WTC11 (cell line): Measurements from ENCODE around the gene CTDSP2.
A peak's percentile ranks its signal among the peaks of the same experiment; 100 is the strongest.

Experiments used
- CBFB ChIP-seq: sonication (generic); formaldehyde crosslinking; IDR thresholded peaks from 2 replicates; pipeline ENCODE4 v1.8.1; 2022; ENCODE audit warnings: mild to moderate bottlenecking, low read depth, missing genetic modification reagents
- CREB1 ChIP-seq: sonication (generic); formaldehyde crosslinking; IDR thresholded peaks from 2 replicates; pipeline ENCODE4 v1.8.0; 2023; ENCODE audit warnings: mild to moderate bottlenecking, missing genetic modification reagents
- ESRRA ChIP-seq: sonication (generic); formaldehyde crosslinking; IDR thresholded peaks from 2 replicates; pipeline ENCODE4 v1.8.1; 2022; ENCODE audit warnings: mild to moderate bottlenecking, missing genetic modification reagents, borderline replicate concordance
- SMAD4 ChIP-seq: sonication (generic); formaldehyde crosslinking; IDR thresholded peaks from 2 replicates; pipeline ENCODE4 v1.8.0; 2022; ENCODE audit warnings: mild to moderate bottlenecking, missing genetic modification reagents
- TEAD4 ChIP-seq: sonication (generic); formaldehyde crosslinking; IDR thresholded peaks from 2 replicates; pipeline ENCODE4 v1.8.0; 2022; ENCODE audit warnings: mild to moderate bottlenecking, missing genetic modification reagents
- ZNF232 ChIP-seq: sonication (generic); formaldehyde crosslinking; IDR thresholded peaks from 2 replicates; pipeline ENCODE4 v1.8.0; 2022; ENCODE audit warnings: mild to moderate bottlenecking, missing genetic modification reagents
- TF ChIP-seq, protein P1 (sequence below): sonication (generic); formaldehyde crosslinking; IDR thresholded peaks from 2 replicates; pipeline ENCODE4 v1.8.1; 2023; ENCODE audit warnings: mild to moderate bottlenecking, missing genetic modification reagents, moderate library complexity
- TF ChIP-seq, protein P2 (sequence below): fragments of 200-600 bp; IDR thresholded peaks from 2 replicates; pipeline ENCODE4 v1.8.0; 2022; ENCODE audit warnings: antibody characterized with exemption
- TF ChIP-seq, protein P3 (sequence below): sonication (generic); formaldehyde crosslinking; IDR thresholded peaks from 2 replicates; pipeline ENCODE4 v1.8.1; 2023; ENCODE audit warnings: mild to moderate bottlenecking, missing genetic modification reagents
- TF ChIP-seq, protein P4 (sequence below): sonication (generic); formaldehyde crosslinking; IDR thresholded peaks from 2 replicates; pipeline ENCODE4 v1.8.1; 2022; ENCODE audit warnings: low read depth, missing genetic modification reagents, borderline replicate concordance

DNA sequence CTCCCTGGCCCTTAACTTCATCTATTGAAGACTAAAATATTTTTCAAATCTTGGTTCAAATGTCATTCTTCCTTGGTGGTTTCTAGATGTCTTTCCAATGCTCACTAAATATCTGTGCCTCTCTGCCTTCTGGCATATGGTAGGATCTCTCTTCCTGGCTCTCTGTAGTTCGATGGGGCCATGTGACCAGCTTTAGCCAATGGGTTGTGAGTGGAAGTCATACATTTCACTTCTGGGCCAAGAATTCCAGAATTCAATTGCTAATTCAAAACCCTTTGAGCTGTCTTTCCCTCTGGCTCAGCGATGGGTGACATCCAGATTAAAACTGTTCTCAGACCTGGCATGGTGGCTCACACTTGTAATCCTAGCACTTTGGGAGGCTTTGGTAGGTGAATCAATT lies 25.8 kb upstream of the CTDSP2 start:
- TF ChIP-seq, protein P1, sequence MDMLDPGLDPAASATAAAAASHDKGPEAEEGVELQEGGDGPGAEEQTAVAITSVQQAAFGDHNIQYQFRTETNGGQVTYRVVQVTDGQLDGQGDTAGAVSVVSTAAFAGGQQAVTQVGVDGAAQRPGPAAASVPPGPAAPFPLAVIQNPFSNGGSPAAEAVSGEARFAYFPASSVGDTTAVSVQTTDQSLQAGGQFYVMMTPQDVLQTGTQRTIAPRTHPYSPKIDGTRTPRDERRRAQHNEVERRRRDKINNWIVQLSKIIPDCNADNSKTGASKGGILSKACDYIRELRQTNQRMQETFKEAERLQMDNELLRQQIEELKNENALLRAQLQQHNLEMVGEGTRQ (CRISPR knock-in tag), result peak; percentile 85
- TF ChIP-seq SMAD4 (CRISPR knock-in tag), result no peak
- TF ChIP-seq, protein P2, sequence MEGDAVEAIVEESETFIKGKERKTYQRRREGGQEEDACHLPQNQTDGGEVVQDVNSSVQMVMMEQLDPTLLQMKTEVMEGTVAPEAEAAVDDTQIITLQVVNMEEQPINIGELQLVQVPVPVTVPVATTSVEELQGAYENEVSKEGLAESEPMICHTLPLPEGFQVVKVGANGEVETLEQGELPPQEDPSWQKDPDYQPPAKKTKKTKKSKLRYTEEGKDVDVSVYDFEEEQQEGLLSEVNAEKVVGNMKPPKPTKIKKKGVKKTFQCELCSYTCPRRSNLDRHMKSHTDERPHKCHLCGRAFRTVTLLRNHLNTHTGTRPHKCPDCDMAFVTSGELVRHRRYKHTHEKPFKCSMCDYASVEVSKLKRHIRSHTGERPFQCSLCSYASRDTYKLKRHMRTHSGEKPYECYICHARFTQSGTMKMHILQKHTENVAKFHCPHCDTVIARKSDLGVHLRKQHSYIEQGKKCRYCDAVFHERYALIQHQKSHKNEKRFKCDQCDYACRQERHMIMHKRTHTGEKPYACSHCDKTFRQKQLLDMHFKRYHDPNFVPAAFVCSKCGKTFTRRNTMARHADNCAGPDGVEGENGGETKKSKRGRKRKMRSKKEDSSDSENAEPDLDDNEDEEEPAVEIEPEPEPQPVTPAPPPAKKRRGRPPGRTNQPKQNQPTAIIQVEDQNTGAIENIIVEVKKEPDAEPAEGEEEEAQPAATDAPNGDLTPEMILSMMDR, result no peak
- TF ChIP-seq TEAD4 (CRISPR knock-in tag), result no peak
- no peak for TF ChIP-seq ESRRA (CRISPR knock-in tag)
- TF ChIP-seq, protein P3, sequence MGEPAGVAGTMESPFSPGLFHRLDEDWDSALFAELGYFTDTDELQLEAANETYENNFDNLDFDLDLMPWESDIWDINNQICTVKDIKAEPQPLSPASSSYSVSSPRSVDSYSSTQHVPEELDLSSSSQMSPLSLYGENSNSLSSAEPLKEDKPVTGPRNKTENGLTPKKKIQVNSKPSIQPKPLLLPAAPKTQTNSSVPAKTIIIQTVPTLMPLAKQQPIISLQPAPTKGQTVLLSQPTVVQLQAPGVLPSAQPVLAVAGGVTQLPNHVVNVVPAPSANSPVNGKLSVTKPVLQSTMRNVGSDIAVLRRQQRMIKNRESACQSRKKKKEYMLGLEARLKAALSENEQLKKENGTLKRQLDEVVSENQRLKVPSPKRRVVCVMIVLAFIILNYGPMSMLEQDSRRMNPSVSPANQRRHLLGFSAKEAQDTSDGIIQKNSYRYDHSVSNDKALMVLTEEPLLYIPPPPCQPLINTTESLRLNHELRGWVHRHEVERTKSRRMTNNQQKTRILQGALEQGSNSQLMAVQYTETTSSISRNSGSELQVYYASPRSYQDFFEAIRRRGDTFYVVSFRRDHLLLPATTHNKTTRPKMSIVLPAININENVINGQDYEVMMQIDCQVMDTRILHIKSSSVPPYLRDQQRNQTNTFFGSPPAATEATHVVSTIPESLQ, result no peak
- TF ChIP-seq, protein P4, sequence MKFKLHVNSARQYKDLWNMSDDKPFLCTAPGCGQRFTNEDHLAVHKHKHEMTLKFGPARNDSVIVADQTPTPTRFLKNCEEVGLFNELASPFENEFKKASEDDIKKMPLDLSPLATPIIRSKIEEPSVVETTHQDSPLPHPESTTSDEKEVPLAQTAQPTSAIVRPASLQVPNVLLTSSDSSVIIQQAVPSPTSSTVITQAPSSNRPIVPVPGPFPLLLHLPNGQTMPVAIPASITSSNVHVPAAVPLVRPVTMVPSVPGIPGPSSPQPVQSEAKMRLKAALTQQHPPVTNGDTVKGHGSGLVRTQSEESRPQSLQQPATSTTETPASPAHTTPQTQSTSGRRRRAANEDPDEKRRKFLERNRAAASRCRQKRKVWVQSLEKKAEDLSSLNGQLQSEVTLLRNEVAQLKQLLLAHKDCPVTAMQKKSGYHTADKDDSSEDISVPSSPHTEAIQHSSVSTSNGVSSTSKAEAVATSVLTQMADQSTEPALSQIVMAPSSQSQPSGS (CRISPR knock-in tag), result no peak
- TF ChIP-seq CBFB (CRISPR knock-in tag), result no peak
- no peak for TF ChIP-seq ZNF232
- no peak for TF ChIP-seq CREB1
